HT1080 (cell line): ENCODE results near the gene ARHGEF12. TPM values are rescaled to one million over a fixed set of nuclear protein-coding genes. Genes with fewer than 3 reads are reported as not detected.
"Not testable (repeated sequence)": the region's sequence is repeated elsewhere in the genome, so short reads cannot be mapped to it uniquely, and the experiment has no call there.

Experiments
- DNase-seq: peaks from one replicate; pipeline ENCODE4 v3.0.0-alpha.2; 2015; ENCODE audit warnings: low read depth
- total RNA-seq: library from RNA; depleted of rRNA; stranded (reverse); fragments of >200 nt; shearing (Covaris generic); gene quantifications from 2 replicates; pipeline ENCODE4 v1.2.3, GENCODE V29; 2014

ARHGEF12 gene
- total RNA-seq, 1 experiment from 2014 or later, result 38.3 TPM

GRCh38 chr11:120486138-120486537 is 149.9 kb downstream of the ARHGEF12 start:
- no peak for DNase-seq

DNA sequence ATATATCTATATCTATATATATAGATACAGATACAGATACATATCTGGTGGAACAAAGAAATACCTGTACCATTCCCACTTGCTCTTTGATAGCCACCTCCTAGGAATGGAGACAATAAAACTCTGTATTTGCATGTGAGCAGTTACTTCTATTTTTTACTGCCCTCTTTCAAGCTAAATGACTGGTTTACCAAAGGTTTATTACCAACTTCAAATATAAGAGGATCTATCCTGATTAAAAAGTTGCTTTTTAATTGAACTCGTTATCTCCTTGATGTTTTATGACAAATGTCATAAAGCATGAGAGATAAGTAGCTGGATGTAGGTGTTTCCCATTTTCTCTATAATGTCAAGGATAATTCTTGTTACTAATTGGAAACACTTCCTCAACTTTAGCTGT is 153.6 kb downstream of the ARHGEF12 start:
- no peak for DNase-seq

DNA sequence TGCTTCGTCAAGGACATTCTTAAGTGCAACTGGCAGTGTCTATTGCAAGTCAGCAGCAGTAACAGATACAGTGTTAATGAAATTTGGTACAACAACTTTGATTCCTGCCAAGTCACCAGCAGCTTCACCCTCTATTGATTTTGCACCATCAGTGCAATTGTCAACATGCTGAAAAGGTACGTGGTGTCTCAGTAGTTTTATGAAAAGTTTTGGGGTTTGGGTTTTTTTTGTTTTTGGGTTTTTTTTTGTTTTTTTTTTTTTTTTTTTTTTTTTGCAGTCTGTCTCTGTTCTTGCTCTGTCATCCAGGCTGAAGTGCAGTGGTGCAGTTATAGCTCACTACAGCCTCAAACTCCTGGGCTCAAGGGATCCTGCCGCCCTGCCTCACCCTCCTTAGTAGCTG is 156.3 kb downstream of the ARHGEF12 start:
- no peak for DNase-seq

GRCh38 chr11:120494595-120494994 is 158.4 kb downstream of the ARHGEF12 start:
- DNase-seq, result no peak

GRCh38 chr11:120499088-120499487 is 162.9 kb downstream of the ARHGEF12 start:
- no peak for DNase-seq

DNA sequence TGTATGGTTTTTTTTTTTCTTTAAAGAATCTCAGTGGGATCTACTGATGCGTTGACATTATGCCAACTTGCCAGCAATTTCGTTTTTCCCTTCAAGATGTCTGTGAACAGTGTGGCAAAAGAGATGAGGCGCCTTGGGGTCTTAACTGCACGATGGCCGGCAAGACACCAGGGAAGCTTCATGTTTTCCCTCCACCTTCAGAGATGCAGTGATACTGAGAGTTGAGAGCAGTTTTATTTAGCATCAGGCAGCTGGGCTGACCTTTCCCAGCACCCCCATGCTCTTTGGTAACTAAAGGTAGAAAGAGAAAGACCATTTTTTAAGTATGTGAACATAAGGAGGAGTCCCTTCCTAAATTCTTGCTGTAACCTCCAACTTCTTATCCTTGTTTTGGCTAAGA is 163.6 kb downstream of the ARHGEF12 start:
- no peak for DNase-seq

GRCh38 chr11:120500414-120501071 is 164.3 kb downstream of the ARHGEF12 start:
- DNase-seq, result no peak

GRCh38 chr11:120501440-120501839 is 165.2 kb downstream of the ARHGEF12 start:
- DNase-seq, result no peak

- DNase-seq, result no peak
Observed at GRCh38 chr11:120501976-120502755, 166.0 kb downstream of the ARHGEF12 start.

GRCh38 chr11:120503529-120503928 is 167.3 kb downstream of the ARHGEF12 start:
- DNase-seq, result not testable (repeated sequence)

- no peak for DNase-seq
Observed at GRCh38 chr11:120505801-120506425, 169.7 kb downstream of the ARHGEF12 start.

- no peak for DNase-seq
Observed at GRCh38 chr11:120509346-120510053, 173.3 kb downstream of the ARHGEF12 start.

DNA sequence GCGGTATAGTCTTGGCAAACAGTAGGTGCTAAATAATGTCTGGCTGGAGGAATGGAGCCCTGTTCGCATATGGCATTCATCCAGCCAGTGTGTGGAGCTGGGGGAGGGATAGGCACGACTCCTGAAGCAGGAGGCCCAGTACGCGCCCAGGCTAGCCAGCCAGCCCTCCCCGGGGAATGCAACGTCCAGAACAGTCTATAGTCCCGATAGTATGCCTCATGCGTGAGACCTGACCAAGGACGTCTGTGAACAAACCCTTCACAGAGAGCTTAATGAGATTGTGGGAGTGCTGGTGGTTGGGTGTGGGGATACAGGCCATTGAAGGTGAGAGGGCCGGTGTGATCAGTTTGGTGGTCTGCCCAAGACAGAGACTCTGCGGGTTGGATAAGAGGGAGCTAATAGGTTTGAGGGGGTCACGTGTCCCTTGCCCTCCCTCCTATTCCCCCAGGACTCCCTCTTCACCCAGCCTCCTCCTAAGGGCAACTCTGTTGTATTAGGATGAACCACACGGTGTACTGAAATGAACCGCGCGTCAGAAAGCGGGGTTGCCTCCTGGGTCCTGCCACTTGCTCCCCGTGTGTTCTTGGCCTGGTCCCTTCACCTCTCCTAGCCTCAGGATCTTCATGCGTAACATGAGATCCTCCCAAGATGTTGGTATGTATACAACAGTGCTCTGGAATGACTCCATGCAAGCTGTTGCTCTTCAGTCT is 174.3 kb downstream of the ARHGEF12 start:
- no peak for DNase-seq

GRCh38 chr11:120511116-120511819 is 175.1 kb downstream of the ARHGEF12 start, which contains the start of gene GRIK4:
TSS of gene GRIK4 (plus strand) at chr11:120511748. CDS start at chr11:120660319, 148,571 bp downstream.
- DNase-seq, result peak; percentile 60

- DNase-seq, result no peak
Observed at GRCh38 chr11:120511820-120512738, 175.9 kb downstream of the ARHGEF12 start.

DNA sequence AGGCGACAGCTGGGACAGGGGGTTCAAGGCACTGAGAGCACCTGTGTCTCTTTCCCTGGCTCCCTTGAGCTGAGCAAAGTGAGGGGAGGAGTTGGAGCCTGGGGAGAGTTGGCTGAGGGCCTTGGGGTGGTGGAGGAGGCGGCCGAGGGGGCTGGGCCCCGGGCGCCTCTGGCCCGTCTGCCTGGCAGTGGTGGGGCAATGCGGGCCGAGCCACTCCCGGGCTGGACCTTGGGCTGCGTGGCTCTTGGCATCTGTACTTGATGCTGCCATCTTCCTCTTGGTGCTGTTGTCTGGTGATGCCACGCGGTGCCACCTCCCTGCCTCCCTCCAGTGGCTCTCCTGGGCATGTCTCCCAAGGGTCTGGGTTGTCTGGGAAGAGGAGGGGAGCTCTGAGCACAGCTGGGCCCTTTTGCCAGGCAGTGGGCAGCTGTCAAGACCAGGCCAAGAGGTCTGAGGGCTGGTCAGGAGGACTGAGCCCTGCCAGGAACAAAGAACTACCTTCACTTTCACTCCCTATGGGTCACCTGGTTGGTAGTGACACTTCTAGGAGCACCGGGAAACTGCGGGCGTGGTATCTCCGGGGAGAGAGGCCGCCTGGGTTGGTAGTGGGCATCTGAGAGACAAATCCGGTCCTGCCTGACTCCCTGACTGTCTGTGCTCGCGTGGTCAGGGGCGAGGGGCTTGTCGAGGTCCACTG is 176.7 kb downstream of the ARHGEF12 start:
- no peak for DNase-seq

DNA sequence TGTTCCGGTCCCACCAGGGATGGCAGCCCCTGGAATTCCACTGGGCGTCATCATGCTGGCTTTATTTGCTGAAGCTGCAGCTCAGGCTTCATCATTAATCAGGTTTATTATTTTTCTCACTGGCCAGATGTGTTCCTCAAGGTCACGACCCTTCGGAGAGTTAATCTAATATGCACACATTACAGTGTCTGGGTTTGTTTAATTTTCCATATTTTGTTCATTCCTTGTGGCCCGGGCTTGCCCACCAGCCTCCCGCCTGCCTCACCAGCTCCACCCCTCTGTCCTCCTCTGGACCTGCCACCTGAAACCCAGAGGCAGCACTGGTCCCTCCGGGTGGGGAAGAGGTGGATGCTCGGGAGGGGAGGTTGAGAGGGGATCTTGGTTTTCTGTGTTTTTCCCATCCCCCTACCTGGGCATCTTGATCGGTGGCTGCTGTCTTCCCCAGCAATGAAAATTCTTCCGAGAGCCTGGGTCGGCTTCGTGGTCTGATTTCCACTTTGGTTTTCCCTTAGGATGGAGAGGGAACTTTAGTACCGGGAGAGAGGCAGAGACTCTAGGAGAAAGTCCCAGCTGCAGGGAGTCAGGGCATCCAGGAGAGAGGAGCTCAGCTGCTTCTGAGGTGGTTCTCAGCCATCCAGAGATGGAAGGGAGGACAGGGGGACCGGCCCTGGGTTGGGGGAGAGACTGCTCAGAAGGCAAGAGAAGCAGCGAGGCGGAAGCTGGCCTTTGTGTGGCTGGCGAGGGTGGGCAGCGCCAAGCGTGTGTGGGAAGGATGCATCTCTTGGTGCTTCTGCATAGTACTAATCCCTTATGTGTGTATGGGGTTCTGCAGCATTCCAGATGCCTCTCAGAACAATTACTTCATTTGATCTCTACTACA is 177.5 kb downstream of the ARHGEF12 start:
- no peak for DNase-seq
